BJ (cell line): ENCODE results near the gene IFNGR2. TPM values are rescaled to one million over a fixed set of nuclear protein-coding genes. Genes with fewer than 3 reads are reported as not detected.

ENCODE experiments used
- CTCF ChIA-PET: fragments of 350-600 bp; formaldehyde crosslinking; extraction: SDS; loops from one replicate; lab custom pipeline; 2021; ENCODE audit warnings: antibody characterized with exemption, inconsistent platforms; lab: Yijun Ruan, JAX
- POLR2A ChIA-PET: fragments of 300-600 bp; sonication (Branson Sonifier 250); formaldehyde crosslinking; extraction: SDS; loops from one replicate; lab custom pipeline; 2021; ENCODE audit warnings: antibody characterized with exemption; lab: Charles Lee
- DNase-seq: peaks from one replicate; pipeline ENCODE4 v3.0.0-alpha.2; 2011; ENCODE audit warnings: low read depth
- H3K27me3 ChIP-seq: 2 replicates; pipeline ENCODE4 v1.6.0; 2011; ENCODE audit warnings: low read length; ENCODE audit not compliant: control insufficient read depth, insufficient read depth
- H3K36me3 ChIP-seq: 2 replicates; pipeline ENCODE4 v1.5.1; 2011; ENCODE audit warnings: low read length; ENCODE audit not compliant: control insufficient read depth, insufficient read depth
- H3K4me3 ChIP-seq: 2 replicates; pipeline ENCODE4 v1.5.1; 2011; ENCODE audit warnings: low read depth, mild to moderate bottlenecking, control low read depth, low read length
- polyA plus RNA-seq: library from polyadenylated mRNA; depleted of rRNA; stranded (reverse); fragments of >200 nt; gene quantifications from 2 replicates; pipeline ENCODE4 v1.2.3, GENCODE V29; 2011
- TF ChIP-seq, protein P1 (sequence below): IDR thresholded peaks from 2 replicates; pipeline ENCODE4 v1.5.1; 2011; ENCODE audit warnings: low read depth, mild to moderate bottlenecking, control low read depth, inconsistent platforms, low read length, moderate library complexity; ENCODE audit not compliant: insufficient read depth

IFNGR2 gene
- polyA plus RNA-seq, 1 experiment, result 114 TPM

DNA sequence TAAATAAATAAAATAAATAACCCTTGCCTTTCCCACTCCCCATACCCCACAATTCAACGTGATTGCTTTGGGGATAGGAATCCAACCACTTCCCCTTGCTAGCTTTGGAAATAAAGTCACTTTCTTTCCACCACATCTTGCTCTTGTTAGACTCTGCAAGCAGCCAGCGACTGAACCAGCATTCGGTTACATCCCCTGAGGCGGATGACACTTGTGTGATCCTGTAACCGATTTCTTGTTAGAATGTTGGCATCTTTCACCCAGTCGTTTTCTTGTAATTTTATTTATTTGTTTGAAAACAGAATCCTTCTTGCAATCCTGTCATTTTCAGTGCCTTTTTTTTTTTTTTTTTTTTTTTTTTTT lies 1.6 kb upstream of the IFNGR2 start:
- DNase-seq, result peak; percentile 85
- H3K4me3 ChIP-seq, result no peak overlapping the region
- H3K27me3 ChIP-seq, result no peaks in the 10 kb centered on the region
- ChIA-PET POLR2A (no interaction called here), CTCF (interaction anchor here (0.8 to 1.5 kb wide), 3 partner anchors 15 to 198 kb away, joined by 3 to 4 read pairs (median 3); no protein-coding TSS in a partner anchor)
- no peaks in the 10 kb centered on the region for H3K36me3 ChIP-seq
- TF ChIP-seq, protein P1, sequence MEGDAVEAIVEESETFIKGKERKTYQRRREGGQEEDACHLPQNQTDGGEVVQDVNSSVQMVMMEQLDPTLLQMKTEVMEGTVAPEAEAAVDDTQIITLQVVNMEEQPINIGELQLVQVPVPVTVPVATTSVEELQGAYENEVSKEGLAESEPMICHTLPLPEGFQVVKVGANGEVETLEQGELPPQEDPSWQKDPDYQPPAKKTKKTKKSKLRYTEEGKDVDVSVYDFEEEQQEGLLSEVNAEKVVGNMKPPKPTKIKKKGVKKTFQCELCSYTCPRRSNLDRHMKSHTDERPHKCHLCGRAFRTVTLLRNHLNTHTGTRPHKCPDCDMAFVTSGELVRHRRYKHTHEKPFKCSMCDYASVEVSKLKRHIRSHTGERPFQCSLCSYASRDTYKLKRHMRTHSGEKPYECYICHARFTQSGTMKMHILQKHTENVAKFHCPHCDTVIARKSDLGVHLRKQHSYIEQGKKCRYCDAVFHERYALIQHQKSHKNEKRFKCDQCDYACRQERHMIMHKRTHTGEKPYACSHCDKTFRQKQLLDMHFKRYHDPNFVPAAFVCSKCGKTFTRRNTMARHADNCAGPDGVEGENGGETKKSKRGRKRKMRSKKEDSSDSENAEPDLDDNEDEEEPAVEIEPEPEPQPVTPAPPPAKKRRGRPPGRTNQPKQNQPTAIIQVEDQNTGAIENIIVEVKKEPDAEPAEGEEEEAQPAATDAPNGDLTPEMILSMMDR, result no peak

DNA sequence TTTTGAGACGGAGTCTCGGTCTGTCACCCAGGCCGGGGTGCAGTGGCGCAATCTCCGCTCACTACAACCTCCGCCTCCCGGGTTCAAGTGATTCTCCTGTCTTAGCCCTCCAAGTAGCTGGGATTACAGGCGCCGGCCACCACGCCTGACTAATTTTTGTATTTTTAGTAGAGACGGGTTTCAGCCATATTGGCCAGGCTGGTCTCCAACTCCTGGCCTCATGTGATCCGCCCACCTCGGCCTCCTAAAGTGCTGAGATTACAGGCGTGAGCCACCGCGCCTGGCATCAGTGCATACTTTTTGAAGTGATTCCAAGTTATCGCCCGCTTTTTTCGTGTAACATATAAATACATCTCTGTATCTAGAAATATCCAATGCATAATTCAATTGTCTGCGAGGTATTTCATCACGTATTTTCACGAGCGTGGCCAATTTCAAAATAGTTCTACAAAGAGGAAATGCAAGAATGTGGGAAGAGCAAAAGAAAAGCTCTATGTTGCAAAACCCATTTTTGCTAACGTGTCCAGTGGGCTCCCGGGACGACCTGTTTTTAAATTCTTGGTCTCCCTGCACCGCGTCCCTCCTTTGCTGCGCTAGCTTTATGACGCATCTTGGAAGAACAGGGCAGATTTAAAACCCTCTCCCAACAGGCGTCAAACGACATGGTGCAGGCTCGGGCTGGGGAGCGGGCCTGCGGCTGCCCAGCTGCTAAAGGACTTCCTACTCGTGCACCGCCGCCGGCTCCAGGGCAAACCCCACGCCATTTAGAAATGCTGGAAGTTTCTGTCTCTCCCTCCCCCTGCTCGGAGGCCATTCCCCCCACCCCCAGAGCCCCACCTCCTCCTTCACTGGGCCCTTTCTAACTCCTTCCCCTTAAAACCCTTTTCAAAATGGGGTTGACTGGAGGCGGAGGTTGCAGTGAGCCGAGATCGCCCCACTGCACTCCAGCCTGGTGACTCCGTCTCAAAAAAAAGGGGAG lies 923 bp upstream of the IFNGR2 start:
- TF ChIP-seq, protein P1, result no peak

DNA sequence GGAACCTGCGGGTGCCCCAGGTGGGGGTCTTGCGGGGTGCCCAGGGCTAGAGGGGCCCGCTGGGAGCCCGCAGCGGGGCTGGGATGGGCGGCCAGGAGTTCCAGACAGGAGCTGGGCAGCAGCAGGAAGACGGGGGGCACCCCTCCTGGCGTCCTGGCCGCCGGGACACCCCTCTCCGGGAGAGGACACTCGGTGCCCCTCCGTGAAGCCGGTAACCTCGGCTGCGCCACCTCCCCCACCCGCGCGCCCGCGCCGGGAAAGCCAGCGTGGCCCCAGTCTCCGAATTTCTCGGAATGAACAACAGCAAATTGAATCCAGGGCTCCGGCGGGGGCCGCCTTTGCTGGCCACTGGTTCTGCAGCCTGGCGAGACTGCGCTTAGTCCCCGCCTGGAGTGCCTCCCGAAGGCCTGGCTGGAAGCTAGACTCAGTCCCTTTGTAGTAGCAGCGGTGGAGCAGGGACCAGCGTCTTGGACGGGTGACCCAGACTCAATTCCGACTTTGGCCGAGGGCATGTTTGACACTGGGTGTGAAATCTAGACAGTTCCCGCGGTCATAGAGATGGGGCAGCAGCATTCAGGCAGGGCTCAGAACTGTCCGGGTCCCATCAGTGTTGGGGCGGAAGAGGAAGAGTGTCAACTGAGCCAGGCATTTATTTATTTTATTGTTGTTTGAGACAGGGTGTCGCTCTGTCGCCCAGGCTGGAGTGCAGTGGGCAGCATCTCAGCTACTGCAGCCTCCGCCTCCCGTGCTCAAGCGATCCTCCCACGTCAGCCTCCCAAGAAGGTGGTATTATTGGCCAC lies 773 bp downstream of the IFNGR2 start:
- peak overlapping the region; percentile 90 for H3K4me3 ChIP-seq
- ChIA-PET CTCF (interaction anchor here (1.7 kb wide), 2 partner anchors 43 to 204 kb away, joined by 4 to 5 read pairs; no protein-coding TSS in a partner anchor), POLR2A (no interaction called here)
- H3K27me3 ChIP-seq, result no peaks in the 10 kb centered on the region
- no peak for DNase-seq
- H3K36me3 ChIP-seq, result no peaks in the 10 kb centered on the region
- TF ChIP-seq, protein P1, result 0 out of 2 replicates have a peak, but pooled peaks have one; percentile 7

More for the DNA sequence above, 923 bp upstream of the IFNGR2 start:
- Histone ChIP-seq H3K36me3 (no peaks in the 10 kb centered on the region), H3K4me3 (peak overlapping the region; percentile 90), H3K27me3 (no peaks in the 10 kb centered on the region)
- DNase-seq, result peak; percentile 56
- POLR2A ChIA-PET, result interaction anchor here (1.1 kb wide), 1 partner anchor 78 kb away, joined by 3 read pairs; the partner anchor contains the start of gene IFNAR1
- CTCF ChIA-PET, result interaction anchor here (0.8 to 1.5 kb wide), 3 partner anchors 16 to 199 kb away, joined by 3 to 4 read pairs (median 3); no protein-coding TSS in a partner anchor

DNA sequence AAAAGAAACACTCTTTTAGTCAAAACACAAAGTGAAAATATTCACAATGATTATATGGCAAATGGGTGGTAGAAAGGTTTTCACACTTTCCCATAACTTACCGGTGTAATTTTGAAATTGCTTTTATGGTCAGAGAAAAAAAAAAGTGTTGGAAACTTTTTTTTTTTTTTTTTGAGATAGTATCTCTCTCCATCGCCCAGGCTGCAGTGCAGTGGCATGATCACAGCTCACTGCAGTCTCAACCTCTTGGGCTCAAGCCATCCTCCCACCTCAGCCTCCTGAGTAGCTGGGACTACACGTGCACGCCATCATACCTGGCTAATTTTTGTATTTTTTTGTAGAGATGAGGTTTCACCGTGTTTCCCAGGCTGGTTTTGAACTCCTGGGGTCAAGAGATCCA lies 3.3 kb downstream of the IFNGR2 start:
- no peak for DNase-seq
- Histone ChIP-seq H3K27me3 (no peaks in the 10 kb centered on the region), H3K36me3 (peaks cover 4% of the 10 kb centered on the region; the same call in 1 of the 2 replicates), H3K4me3 (no peak overlapping the region)
- CTCF ChIA-PET, result interaction anchor here (0.6 to 1.7 kb wide), 6 partner anchors 10 to 1498 kb away, joined by 3 to 4 read pairs (median 3); no protein-coding TSS in a partner anchor
- TF ChIP-seq, protein P1, result no peak
- POLR2A ChIA-PET, result interaction anchor here (0.6 kb wide), 2 partner anchors 9 to 58 kb away, joined by 3 to 5 read pairs; no protein-coding TSS in a partner anchor
